ENCODE measurements around the gene NR5A2. TPM values are rescaled to one million over a fixed set of nuclear protein-coding genes. Genes with fewer than 3 reads are reported as not detected.
A peak's percentile ranks its signal among the peaks of the same experiment; 100 is the strongest.

Gene NR5A2
- total RNA-seq (ENCODE audit: unreplicated experiment) = 2.0 TPM
- long read RNA-seq, partial matches to known transcripts = 2 of 2 reads
- long read RNA-seq, other reads (novel, unspliced or antisense) = 0 of 2 reads

DNA sequence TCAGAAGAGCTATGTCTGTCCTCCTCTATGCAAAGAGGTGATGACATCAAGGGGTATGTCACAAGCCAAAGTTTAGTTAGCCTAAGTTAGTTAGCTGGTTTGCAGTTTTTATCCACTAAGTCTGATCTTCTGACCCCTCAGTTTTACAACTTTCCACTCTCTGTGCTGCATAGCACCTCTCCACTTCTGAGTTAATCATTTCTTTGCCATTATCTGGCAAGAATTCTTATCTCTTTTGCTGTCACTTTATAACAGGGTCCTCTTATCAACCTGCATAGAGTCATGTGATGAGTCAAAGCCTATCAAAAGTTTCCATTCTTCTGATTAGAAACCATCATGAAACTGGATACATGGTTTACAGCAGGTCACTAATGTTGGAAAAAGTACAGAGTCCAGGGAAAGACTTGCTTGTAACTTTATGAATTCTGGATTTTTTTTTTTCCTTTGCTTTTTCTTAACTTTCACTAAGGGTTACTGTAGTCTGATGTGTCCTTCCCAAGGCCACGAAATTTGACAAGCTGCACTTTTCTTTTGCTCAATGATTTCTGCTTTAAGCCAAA is at the start of gene NR5A2:
Gene NR5A2 (plus strand): TSS at position 447 of the 560 bp plus-strand sequence. CDS start 138 bp downstream, outside the sequence.
- Mint-ChIP-seq H3K4me1 (ENCODE audit: low read depth, unreplicated experiment) (peaks cover 2% of the 10 kb centered on the region), H3K27ac (ENCODE audit: unreplicated experiment) (no peak within 1 kb of the TSS), H3K4me3 (ENCODE audit: unreplicated experiment) (peak within 1 kb of the TSS; percentile 95), H3K36me3 (ENCODE audit: unreplicated experiment) (no peaks in the 10 kb centered on the region), H3K9me3 (ENCODE audit: unreplicated experiment) (no peaks in the 10 kb centered on the region), H3K27me3 (ENCODE audit: unreplicated experiment) (peaks cover 4% of the 10 kb centered on the region)
- no peak for DNase-seq
- TF ChIP-seq, protein P1, sequence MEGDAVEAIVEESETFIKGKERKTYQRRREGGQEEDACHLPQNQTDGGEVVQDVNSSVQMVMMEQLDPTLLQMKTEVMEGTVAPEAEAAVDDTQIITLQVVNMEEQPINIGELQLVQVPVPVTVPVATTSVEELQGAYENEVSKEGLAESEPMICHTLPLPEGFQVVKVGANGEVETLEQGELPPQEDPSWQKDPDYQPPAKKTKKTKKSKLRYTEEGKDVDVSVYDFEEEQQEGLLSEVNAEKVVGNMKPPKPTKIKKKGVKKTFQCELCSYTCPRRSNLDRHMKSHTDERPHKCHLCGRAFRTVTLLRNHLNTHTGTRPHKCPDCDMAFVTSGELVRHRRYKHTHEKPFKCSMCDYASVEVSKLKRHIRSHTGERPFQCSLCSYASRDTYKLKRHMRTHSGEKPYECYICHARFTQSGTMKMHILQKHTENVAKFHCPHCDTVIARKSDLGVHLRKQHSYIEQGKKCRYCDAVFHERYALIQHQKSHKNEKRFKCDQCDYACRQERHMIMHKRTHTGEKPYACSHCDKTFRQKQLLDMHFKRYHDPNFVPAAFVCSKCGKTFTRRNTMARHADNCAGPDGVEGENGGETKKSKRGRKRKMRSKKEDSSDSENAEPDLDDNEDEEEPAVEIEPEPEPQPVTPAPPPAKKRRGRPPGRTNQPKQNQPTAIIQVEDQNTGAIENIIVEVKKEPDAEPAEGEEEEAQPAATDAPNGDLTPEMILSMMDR (IDR thresholded peaks at IDR 0.05; ENCODE audit: partially characterized antibody, unreplicated experiment) = no peak

DNA sequence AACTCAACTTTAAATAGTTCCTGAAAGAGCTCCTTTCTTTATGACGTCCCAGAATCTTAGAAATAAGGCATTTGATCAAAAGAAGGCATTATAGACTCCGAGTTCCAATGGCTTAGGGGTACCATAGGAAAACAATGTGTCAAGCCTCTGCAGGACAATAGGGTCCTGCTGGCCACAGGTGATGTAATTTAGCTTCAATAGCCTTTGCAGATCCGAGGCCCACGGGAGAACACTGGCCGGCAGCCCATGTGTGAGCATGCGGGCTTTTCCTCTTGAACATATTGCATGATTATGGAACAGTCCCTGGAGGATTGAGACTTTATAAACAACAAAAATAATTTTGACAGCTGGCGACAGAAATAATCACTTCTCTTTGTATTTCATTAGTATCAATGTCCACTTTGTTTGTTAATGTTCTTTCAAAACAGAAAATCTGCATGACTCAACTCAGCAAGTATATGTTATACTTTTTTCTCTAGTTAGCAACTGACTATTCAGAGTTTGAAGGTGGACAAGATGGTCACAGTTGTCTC is 49.0 kb upstream of the NR5A2 start:
- DNase-seq = peak; percentile 36
- Mint-ChIP-seq H3K4me1 (ENCODE audit: low read depth, unreplicated experiment) (peaks cover 17% of the 10 kb centered on the region), H3K4me3 (ENCODE audit: unreplicated experiment) (no peak overlapping the region), H3K27me3 (ENCODE audit: unreplicated experiment) (peaks cover 4% of the 10 kb centered on the region), H3K9me3 (ENCODE audit: unreplicated experiment) (peaks cover 4% of the 10 kb centered on the region), H3K27ac (ENCODE audit: unreplicated experiment) (peak overlapping the region; percentile 29), H3K36me3 (ENCODE audit: unreplicated experiment) (no peaks in the 10 kb centered on the region)
- TF ChIP-seq, protein P1 (IDR thresholded peaks at IDR 0.05; ENCODE audit: partially characterized antibody, unreplicated experiment) = no peak

DNA sequence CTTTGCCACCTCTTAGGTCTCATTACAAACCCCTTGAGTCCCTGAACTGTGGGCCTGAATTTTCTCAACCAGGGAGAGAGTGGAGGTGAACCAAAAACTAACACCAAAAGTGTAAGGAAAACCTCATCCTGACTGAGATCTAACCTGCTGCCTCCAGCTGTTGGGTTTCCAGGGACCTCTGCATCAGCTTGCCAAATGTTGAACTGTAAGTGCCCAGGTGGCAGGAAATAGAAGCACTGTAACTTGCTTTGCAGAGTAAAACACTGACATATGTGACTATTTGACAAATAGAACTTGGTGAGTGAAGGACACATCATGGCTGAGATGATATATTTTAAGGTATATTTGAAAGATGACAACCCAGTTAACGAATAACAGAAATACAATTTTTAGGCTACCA is 48.4 kb upstream of the NR5A2 start:
- H3K27ac Mint-ChIP-seq (ENCODE audit: unreplicated experiment) = no peak overlapping the region
- no peaks in the 10 kb centered on the region for H3K36me3 Mint-ChIP-seq (ENCODE audit: unreplicated experiment)
- TF ChIP-seq, protein P1 (IDR thresholded peaks at IDR 0.05; ENCODE audit: partially characterized antibody, unreplicated experiment) = no peak
- DNase-seq = no peak
- H3K27me3 Mint-ChIP-seq (ENCODE audit: unreplicated experiment) = peaks cover 4% of the 10 kb centered on the region
- no peak overlapping the region for H3K4me3 Mint-ChIP-seq (ENCODE audit: unreplicated experiment)
- H3K4me1 Mint-ChIP-seq (ENCODE audit: low read depth, unreplicated experiment) = peaks cover 17% of the 10 kb centered on the region
- peaks cover 4% of the 10 kb centered on the region for H3K9me3 Mint-ChIP-seq (ENCODE audit: unreplicated experiment)

DNA sequence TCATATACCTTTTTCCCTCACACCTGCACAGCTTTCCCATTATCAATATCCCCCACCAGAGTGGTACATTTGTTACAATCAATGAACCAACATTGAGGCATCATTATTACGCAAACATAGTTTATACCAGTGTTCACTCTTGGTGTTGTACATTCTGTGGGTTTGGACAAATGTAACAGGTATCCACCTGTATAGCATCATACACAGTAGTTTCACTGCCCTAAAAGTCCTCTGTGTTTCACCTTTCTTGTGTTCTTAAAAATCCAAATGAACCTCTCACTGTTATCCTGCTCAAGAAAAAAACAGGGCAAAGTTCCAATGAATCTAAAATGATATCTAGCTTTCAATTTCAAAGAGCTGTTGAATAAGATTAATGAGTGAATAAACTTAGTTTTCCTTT is 45.9 kb upstream of the NR5A2 start:
- DNase-seq = no peak
- H3K27me3 Mint-ChIP-seq (ENCODE audit: unreplicated experiment) = peaks cover 4% of the 10 kb centered on the region
- no peaks in the 10 kb centered on the region for H3K36me3 Mint-ChIP-seq (ENCODE audit: unreplicated experiment)
- H3K4me3 Mint-ChIP-seq (ENCODE audit: unreplicated experiment) = no peak overlapping the region
- peaks cover 4% of the 10 kb centered on the region for H3K9me3 Mint-ChIP-seq (ENCODE audit: unreplicated experiment)
- H3K4me1 Mint-ChIP-seq (ENCODE audit: low read depth, unreplicated experiment) = peaks cover 14% of the 10 kb centered on the region
- TF ChIP-seq, protein P1 (IDR thresholded peaks at IDR 0.05; ENCODE audit: partially characterized antibody, unreplicated experiment) = no peak
- no peak overlapping the region for H3K27ac Mint-ChIP-seq (ENCODE audit: unreplicated experiment)

DNA sequence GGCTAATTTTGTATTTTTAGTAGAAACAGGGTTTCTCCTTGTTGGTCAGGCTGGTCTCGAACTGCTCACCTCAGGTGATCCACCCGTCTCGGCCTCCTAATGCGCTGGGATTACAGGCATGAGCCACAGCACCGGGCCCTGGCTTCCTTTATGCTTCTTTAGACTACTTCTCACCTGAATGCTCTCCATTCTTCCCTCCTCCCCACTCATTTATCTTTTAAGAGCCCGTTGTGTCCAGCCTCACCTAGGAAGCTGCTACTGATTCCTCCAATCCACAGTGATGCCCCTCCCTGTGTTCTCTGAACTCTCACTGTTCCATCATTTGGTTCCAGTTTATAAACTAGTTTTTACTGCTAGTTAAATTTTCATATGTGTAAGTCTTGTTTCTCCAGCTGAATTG is 44.9 kb upstream of the NR5A2 start:
- Mint-ChIP-seq H3K9me3 (ENCODE audit: unreplicated experiment) (peaks cover 4% of the 10 kb centered on the region), H3K27me3 (ENCODE audit: unreplicated experiment) (peaks cover 4% of the 10 kb centered on the region), H3K4me3 (ENCODE audit: unreplicated experiment) (no peak overlapping the region), H3K4me1 (ENCODE audit: low read depth, unreplicated experiment) (peaks cover 8% of the 10 kb centered on the region), H3K27ac (ENCODE audit: unreplicated experiment) (no peak overlapping the region), H3K36me3 (ENCODE audit: unreplicated experiment) (no peaks in the 10 kb centered on the region)
- no peak for DNase-seq
- TF ChIP-seq, protein P1 (IDR thresholded peaks at IDR 0.05; ENCODE audit: partially characterized antibody, unreplicated experiment) = no peak

Data from glutamatergic neuron (in vitro differentiated cells).